ENCODE results near the gene MDH1. TPM values are rescaled to one million over a fixed set of nuclear protein-coding genes. Genes with fewer than 3 reads are reported as not detected.

MDH1 gene
- total RNA-seq, 1 donor from 2014 or later, result 209 TPM

- no peak for DNase-seq (ENCODE audit: low read depth)
- H3K4me3 ChIP-seq (ENCODE audit: low read depth, low read length), result no peak overlapping the region
- TF ChIP-seq CTCF (conservative IDR thresholded peaks at IDR 0.05; ENCODE audit: low read depth, low read length), result no peak
These were observed 62.6 kb downstream of the MDH1 start for GRCh38 chr2:63651356-63651755.

GRCh38 chr2:63651861-63652651 is 63.3 kb downstream of the MDH1 start:
- no peak for DNase-seq (ENCODE audit: low read depth)
- no peak for TF ChIP-seq CTCF (conservative IDR thresholded peaks at IDR 0.05; ENCODE audit: low read depth, low read length)
- no peak overlapping the region for H3K4me3 ChIP-seq (ENCODE audit: low read depth, low read length)

- DNase-seq (ENCODE audit: low read depth), result no peak
- no peak overlapping the region for H3K4me3 ChIP-seq (ENCODE audit: low read depth, low read length)
- no peak for TF ChIP-seq CTCF (conservative IDR thresholded peaks at IDR 0.05; ENCODE audit: low read depth, low read length)
These were observed 63.9 kb downstream of the MDH1 start for GRCh38 chr2:63652652-63652985.

GRCh38 chr2:63654959-63655358 is 66.2 kb downstream of the MDH1 start:
- DNase-seq (ENCODE audit: low read depth), result no peak
- no peak overlapping the region for H3K4me3 ChIP-seq (ENCODE audit: low read depth, low read length)
- TF ChIP-seq CTCF (conservative IDR thresholded peaks at IDR 0.05; ENCODE audit: low read depth, low read length), result no peak

Other genes starting within 250 kb of the MDH1 start
- gene WDPCP, start 486 bp upstream of the MDH1 start, total RNA-seq, result 1.6 and 2.6 TPM in 2 replicates

All from epithelial cell of proximal tubule (primary cell).